Ovary (tissue), 3 donors: ENCODE data around the gene SPATA18.

Source experiments
- EP300 ChIP-seq: sonication (generic); formaldehyde crosslinking; IDR thresholded peaks from one replicate; pipeline ENCODE4 v1.6.1; 2017; ENCODE audit warnings: antibody characterized with exemption
- TF ChIP-seq, protein P1 (sequence below), 3 donors: fragments of 450-650 bp in 2 of 3; fragments of 200-600 bp in 1 of 3; IDR thresholded peaks; one replicate each; pipeline versions ENCODE4 v1.5.1 to v1.8.0; 2016 to 2022; ENCODE audit warnings: antibody characterized with exemption in 3 of 3, mild to moderate bottlenecking in 1 of 3
- donor health status: DM: no; HTN: no; CAD: no.

DNA sequence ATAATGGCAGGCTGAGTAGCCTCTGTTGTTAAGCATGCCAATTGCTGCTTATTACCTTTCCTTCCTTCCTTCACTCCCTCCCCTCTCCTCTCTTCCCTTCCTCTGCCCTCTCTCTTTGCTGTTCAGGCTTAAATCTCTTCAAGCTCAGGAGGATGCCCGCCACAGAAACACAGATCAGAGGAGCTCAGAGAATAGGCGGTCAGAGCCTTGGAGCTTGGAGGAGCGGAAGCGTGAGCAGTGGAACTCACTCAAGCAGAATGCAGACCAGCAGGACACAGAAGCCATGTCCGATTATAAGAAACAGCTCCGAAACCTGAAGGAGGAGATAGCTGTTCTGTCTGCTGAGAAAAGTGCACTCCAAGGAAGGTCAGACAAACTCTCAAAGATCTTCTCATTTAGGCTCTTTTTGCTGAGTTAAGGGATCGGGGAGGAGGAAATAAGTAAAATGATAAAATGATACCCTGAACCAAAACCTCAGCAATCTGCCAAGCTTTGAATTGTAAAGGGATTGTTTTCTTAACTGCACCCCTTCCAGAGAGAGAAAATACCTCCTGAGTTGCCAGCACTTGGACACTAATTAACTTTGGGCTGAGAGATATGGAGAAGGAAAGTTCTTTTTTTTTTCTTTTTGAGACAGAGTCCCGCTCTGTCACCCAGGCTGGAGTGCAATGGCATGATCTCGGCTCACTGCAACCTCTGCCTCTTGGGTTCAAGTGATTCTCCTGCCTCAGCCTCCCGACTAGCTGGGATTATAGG is 20.9 kb downstream of the SPATA18 start:
- TF ChIP-seq, protein P1, sequence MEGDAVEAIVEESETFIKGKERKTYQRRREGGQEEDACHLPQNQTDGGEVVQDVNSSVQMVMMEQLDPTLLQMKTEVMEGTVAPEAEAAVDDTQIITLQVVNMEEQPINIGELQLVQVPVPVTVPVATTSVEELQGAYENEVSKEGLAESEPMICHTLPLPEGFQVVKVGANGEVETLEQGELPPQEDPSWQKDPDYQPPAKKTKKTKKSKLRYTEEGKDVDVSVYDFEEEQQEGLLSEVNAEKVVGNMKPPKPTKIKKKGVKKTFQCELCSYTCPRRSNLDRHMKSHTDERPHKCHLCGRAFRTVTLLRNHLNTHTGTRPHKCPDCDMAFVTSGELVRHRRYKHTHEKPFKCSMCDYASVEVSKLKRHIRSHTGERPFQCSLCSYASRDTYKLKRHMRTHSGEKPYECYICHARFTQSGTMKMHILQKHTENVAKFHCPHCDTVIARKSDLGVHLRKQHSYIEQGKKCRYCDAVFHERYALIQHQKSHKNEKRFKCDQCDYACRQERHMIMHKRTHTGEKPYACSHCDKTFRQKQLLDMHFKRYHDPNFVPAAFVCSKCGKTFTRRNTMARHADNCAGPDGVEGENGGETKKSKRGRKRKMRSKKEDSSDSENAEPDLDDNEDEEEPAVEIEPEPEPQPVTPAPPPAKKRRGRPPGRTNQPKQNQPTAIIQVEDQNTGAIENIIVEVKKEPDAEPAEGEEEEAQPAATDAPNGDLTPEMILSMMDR (IDR thresholded peaks at IDR 0.05): no peak
- no peak for TF ChIP-seq EP300
